NOMO-1 treated with dmso at 0.1 percent for 144 hours (cell line): ENCODE measurements around the gene RHOH.
"Not testable (repeated sequence)": the region's sequence is repeated elsewhere in the genome, so short reads cannot be mapped to it uniquely, and the experiment has no call there.

Experiments used
- DNase-seq: peaks from one replicate; lab custom pipeline; 2025; ENCODE audit not compliant: unreplicated experiment; lab: John Stamatoyannopoulos, UW

The RHOH gene

GRCh38 chr4:40258627-40259026 lies 61.8 kb downstream of the RHOH start:
- no peak for DNase-seq

GRCh38 chr4:40261231-40262076 lies 64.6 kb downstream of the RHOH start:
- no peak for DNase-seq

- no peak for DNase-seq
Measured at GRCh38 chr4:40262077-40262528, 65.3 kb downstream of the RHOH start.

- DNase-seq, result no peak
Measured at GRCh38 chr4:40262861-40263260, 66.0 kb downstream of the RHOH start.

- DNase-seq, result no peak
Measured at GRCh38 chr4:40264497-40264896, 67.7 kb downstream of the RHOH start.

- DNase-seq, result no peak
Measured at GRCh38 chr4:40264995-40265909, 68.4 kb downstream of the RHOH start.

GRCh38 chr4:40265910-40266274 lies 69.1 kb downstream of the RHOH start:
- no peak for DNase-seq

GRCh38 chr4:40269133-40269532 lies 72.3 kb downstream of the RHOH start:
- no peak for DNase-seq

GRCh38 chr4:40270609-40271008 lies 73.8 kb downstream of the RHOH start:
- DNase-seq, result no peak

- DNase-seq, result no peak
Measured at GRCh38 chr4:40275065-40275730, 78.4 kb downstream of the RHOH start.

- DNase-seq, result no peak
Measured at GRCh38 chr4:40276546-40276945, 79.7 kb downstream of the RHOH start.

GRCh38 chr4:40280586-40280985 lies 83.8 kb downstream of the RHOH start:
- DNase-seq, result no peak

GRCh38 chr4:40281099-40281498 lies 84.3 kb downstream of the RHOH start:
- DNase-seq, result no peak

GRCh38 chr4:40281913-40282312 lies 85.1 kb downstream of the RHOH start:
- DNase-seq, result no peak

GRCh38 chr4:40282857-40283256 lies 86.0 kb downstream of the RHOH start:
- not testable (repeated sequence) for DNase-seq

- DNase-seq, result no peak
Measured at GRCh38 chr4:40283413-40283812, 86.6 kb downstream of the RHOH start.

GRCh38 chr4:40283968-40284367 lies 87.1 kb downstream of the RHOH start:
- peak; percentile 83 for DNase-seq

- DNase-seq, result no peak
Measured at GRCh38 chr4:40285692-40286091, 88.9 kb downstream of the RHOH start.

GRCh38 chr4:40288566-40288965 lies 91.7 kb downstream of the RHOH start:
- no peak for DNase-seq

- peak; percentile 47 for DNase-seq
Measured at GRCh38 chr4:40289366-40290188, 92.7 kb downstream of the RHOH start.
